ENCODE results near the gene SLC51A.
"Not testable (repeated sequence)": the region's sequence is repeated elsewhere in the genome, so short reads cannot be mapped to it uniquely, and the experiment has no call there.

The SLC51A gene

DNA sequence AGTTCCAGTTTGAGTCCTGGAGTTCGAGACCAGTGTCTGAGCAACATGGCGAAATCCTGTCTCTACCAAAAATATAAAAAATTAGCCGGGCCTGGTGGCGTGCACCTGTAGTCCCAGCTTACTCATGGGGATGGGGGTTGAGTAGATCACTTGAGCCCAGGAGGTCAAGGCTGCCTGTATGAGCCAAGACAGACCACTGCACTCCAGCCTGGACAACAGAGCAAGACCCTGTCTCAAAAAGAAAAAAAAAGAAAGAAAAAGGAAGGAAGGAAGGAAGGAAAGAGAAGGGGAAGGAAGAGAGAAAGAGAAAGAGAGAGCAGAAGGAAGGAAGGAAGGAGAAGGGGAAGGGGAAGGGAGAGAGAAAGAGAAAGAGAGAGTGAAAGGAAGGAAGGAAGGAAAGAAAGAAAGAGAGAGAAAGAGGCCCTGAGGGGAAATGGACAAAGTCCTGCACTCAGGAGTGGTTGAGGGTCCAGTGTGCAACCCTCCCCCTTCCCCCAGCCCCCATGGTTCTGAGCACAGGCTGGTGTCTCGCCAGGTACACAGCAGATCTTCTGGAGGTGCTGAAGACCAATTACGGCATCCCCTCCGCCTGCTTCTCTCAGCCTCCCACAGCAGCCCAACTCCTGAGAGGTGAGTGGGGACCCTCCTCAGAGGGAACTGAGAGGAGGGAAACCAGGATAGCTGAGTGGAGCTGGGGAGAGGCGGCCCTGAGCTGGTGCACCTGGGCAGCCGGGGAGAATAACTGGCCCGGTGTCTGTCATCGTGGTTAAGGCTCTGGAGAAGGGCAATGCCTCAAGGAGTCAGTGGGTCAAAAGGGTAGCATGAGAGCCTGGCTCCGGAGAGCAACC lies 1.2 kb downstream of the SLC51A start:
- DNase-seq = no peak

DNA sequence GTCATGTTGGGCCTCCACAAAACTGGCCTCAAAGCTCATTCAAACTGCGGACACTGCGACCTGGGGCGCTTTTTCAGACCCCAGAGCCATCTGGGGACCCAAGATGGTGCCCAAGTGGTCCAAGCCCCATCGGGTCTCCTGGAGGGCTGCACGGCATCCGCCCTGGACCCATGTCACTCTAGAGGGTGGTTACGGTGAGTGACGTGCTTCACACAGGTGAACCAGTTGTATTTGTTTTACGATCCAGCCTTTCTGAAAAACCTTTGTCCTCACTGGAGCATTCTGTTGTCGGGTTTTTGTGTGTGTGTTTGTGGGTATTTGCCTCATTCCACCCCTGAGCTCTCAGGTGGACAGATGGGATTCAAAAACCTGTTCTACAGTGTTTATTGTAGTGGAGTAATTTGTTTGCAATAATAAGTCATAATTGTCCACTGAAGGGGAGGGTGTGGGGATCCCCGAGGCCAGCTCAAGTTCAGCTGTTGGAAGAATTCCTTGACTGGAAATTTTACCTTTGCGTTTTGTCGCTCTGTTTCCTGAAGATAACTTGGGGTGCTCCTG lies 1.9 kb downstream of the SLC51A start:
- DNase-seq = no peak

DNA sequence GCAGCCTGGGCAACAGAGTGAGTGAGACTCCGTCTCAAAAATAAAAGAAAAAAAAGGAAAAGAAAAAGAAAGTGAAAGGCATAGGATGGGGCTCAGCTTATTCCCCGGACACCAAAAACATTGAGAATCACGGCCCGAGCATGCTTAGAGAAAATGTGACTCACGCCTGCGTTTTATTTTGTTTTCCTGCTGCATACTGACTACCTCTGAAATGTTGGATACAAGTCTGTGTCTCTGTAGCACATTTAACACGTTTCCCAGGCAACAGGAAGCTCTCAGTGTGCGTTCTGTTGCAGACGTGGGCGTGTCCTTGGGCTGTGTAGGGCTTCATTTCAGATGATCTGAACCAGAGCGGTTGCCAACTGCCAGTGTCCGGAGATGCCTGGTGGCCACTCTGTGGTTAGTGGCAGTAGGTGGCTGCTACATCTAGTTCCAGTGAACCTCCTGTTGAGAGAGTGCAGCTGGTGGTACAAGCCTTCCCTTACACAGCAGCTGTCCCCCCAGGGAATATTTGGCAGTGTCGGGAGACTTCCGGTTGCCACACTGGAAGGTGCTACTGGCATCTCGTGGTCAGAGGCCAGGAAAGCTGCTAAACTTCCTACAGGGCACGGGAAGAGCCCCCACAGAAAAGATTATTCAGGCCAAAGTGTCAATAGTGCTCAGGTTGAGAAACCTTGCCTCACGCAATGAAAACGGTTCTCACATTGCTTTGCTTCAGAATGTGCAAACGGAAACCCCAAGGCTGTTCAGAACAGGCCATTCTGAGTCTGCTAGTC lies 3.0 kb downstream of the SLC51A start:
- peak; percentile 77 for DNase-seq

DNA sequence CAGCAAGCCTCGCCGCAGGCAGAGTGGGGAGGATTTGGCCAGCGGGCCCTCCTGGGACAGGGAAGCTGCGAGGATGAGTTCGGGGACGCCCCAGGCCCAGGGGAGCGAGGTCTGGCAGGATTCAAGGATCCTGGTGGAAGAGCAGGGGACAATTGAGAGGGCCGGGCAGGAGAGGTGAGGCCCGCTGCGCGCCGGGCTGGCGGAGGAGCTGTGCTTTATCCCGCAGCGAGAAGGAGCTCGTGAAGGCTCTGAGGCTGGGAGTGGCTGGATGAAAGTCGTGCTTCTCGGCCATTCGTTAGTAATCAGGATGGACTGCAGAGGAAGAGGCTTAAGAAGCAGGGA lies 3.6 kb downstream of the SLC51A start:
- no peak for DNase-seq

DNA sequence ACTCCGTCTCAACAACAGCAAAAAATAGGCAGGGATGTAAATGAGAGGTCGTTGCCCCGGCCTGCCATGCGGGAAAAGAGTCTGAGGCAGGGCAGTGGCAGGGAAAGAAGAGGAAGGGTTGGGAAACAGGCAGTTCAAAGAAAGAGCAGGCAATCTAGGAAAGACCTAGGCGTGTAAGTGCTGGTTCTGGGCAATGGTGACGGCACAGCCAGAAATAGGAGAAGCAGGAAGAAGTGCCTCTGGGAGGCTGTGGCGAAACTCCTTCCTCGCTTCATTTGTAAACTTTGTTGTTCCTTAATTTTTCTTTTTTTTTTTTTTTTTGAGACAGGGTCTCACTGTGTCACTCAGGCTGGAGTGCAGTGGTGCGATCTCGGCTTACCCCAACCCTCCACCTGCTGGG lies 4.3 kb downstream of the SLC51A start:
- no peak for DNase-seq

DNA sequence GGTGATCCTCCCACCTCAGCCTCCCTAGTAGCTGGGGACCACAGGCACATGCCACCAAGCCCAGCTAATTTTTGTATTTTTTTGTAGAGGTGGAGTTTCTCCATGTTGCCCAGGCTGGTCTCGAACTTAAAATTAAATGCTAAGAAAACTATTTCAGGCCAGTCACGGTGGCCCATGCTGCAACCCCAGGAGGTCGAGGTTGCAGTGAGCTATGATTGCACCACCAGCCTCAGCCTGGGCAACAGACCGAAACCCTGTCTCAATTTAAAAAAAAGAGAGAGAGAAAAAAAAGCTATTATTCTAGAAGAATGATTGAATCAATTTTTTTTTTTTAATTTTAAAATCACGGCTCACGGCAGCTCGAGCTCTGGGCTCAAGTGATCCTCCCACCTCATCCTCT lies 4.7 kb downstream of the SLC51A start:
- DNase-seq = no peak

DNA sequence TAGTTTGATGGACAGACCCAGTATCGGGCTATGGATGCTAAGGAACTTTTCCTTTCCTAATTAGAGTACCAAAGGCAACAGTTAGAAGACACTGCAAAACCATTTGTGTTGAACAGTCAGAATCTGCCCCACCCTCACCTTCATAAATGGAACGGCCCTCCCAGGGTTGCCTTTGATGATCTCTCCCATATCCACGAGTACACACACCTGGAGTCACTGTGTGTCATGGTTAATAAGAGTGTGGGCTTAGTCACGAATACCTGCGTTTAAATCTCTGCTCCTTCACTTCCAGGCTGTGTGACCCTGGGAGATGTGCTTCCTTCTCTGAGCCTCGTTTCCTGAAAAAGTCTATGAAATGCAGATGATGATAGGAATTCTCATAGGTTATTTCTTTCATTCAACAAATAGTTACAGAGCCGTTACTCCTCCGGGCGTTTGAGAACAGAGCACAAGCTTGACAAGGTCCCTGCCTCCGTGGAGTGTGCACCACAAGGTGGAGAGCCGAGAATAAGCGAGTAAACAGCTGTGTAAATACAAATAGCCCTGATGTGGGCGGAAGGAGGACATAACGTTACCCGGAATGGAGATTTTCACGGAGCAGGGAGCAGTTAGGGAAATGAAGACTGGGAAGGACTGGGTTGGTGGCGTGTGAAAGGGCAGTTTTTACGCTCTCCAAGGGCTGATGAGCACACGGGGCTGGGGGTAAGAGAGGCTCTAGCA lies 6.7 kb downstream of the SLC51A start:
- DNase-seq = no peak

DNA sequence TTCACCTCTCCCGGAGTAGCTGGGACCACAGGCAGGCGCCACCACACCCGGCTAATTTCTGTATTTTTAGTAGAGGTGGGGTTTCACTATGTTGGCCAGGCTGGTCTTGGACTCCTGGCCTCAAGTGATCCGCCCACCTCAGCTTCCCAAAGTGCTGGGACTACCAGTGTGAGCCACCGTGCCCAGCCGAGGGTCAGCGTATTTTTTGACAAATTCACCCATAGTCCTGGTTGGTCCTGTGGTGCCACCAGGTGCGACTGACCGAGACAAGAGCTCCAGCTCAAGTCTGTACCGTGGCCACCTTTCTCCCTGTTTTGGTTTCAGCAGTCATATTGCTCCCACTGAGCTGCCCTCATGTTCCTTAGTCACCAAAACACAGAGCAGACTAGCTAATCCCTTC lies 8.8 kb downstream of the SLC51A start:
- no peak for DNase-seq

DNA sequence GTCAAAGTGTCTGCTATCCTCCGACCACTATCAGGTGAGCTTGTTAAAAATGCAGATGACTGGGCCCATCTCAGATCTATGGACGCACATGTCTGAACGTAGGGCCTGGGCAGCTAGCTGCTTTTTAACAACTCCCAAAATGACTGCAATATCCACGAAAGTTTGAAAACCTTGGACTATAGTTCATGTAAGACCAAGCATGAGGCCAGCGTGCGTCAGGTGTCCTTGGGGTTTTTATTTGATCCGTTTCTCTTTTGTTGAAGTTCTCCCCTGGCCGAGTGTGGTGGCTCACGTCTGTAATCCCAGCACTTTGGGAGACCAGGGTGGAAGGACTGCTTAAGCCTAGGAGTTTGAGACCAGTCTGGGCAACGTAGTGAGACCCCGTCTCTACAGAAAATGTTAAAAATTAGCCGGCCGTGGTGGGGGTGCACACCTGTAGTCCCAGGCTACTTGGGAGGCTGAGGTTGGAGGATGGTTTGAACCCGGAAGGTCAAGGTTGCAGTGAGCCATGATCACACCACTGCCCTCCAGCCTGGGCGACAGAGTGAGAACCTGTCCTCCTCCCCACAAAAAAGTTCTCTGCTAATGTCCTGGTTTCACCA lies 9.5 kb downstream of the SLC51A start:
- no peak for DNase-seq

DNA sequence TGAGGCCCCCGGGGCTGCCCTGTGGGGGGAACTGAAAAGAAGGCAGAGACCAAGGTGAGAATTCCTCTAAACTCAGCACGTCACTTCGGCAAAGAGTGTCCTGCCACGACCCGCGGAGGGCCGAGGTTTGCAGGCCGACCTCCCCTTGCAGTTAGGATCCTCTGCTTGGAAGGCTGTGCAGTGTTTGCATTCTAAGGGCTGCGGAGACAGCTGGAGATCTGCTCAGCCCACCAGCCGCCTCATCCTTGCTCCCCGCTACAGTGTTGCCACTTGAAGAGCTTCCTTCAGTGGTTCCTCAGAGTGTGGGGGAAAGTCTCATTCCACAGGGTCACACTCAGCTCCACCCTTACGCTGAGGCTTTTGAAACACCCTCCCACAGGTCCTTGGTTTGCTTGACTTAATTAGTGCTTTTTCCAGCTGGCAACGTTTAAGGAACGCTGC lies 10.8 kb downstream of the SLC51A start:
- DNase-seq = no peak

DNA sequence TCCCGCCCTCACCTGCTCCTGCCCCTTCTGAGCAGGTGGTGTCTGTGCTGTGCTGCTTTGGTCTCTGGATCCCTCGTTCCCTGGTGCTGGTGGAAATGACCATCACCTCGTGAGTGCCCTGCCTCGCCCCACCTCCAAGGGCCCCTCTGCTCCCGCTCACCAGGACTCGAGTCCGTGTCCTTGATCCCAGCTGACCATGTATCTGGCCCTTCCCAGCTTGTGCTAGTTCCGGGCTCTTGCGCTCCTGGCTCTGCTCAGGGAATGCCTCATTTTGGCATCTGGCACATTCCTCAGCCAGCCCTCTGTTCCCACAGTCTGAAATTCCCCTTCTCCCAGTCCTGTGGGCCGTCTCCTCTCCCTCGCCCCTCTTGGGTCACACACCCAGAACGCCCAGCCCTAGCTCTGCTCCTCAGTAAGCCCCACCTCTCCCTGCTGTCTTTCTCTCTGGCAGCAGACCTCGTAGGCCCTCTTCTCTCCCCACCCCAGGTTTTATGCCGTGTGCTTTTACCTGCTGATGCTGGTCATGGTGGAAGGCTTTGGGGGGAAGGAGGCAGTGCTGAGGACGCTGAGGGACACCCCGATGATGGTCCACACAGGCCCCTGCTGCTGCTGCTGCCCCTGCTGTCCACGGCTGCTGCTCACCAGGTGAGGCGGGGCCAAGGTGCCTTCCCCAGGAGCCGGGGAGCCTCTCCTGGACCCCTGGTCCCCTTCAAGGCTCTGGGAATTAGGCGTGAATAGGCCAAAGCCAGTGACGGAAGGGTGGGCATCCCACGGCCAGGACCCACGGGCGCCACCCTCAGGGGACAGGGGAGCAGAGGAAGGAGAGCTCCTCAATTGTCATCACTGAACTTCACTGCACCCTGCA lies 11.5 kb downstream of the SLC51A start:
- DNase-seq = no peak

DNA sequence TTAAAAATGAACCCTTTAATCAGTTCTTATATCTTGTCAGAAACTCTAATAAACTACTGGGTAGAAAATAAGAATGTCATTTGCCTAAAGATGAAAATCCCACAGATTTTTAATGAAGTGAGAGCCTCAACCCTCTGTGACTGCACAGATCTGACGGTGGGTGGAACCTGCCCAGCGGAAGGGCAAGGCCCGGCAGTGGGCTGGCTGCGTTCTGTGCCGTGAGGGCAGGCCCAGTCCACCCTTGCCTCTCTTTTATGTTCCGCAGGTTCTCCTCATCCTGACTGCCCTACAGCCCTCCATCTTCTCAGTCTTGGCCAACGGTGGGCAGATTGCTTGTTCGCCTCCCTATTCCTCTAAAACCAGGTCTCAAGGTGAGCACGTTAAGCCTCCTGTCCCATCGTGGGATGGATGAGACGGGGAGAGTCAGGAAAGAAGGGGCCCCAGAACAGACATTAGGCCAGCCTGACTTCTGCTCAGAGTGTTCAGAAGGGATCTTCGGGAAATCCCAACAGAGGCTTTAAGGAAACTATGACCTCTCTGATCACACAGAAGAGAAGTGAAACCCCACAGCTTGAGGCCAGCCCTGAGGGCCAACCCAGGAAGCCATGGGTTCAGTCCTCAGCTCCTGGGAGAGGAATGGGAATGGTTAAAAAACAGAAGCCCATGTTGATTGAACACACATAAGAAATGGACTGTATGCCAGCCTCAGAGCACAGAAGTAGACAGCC lies 16.0 kb downstream of the SLC51A start:
- no peak for DNase-seq

DNA sequence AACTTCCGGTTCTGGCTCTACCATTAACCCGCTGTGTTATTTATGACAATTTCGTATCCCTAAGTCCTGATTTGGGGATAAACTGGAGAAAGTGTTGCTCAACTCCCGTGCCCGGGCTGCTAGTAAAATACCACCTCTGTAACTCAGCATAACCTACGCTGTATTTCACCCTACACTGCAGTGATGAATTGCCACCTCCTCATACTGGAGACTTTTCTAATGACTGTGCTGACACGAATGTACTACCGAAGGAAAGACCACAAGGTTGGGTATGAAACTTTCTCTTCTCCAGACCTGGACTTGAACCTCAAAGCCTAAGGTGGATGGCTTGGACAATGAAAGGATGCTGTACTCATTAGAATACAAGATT lies 16.5 kb downstream of the SLC51A start:
- no peak for DNase-seq

DNA sequence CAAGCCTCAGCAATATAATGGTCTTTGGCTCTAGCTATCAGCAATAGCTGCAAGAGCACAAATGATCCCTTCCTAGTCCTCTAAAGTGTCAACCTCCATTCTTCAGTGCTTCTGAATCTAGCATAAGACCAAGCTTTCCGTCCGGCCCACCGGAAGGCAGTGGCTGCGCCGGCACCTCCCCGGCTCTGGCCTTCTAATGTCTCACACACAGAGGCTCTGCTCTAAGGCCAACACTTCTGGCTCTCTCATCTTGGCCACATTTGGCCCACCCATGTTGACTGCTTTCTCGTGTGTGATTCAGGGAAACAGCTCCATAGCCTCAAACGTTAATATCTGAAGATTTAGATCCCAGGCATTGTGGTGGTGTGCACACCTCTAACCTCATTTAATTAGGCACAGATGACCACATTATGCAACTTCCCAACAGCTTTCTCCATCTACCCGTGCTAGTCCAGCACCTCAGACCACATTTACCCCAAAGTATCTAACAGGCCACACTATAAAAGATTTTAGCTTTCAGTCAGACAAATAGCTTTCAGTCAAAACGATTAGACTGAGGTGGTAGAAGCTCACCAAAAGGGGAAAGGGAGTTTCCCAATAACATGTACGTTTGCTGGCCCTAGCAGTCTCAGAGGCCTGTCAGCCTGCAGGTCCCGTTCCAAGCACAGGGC lies 19.3 kb downstream of the SLC51A start:
- DNase-seq = no peak

DNA sequence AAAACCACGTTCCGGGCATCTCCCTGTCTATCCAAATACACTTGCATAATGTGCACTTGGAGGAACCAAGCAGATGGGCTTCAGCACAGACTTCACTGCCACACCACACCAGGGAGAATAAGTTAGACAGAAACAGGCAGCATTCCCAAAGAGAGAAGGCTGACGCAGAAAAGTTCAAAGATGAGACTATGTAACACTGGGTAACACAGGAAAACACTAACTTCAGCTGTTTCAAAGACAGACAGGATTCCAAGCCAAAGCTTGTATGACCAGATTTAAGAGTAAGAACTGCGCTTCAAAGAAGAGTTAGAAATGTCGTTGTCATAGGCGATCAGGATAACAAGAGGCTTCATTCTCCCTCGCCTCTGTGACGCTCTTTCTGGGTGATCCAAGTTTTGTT lies 19.9 kb downstream of the SLC51A start:
- no peak for DNase-seq

DNA sequence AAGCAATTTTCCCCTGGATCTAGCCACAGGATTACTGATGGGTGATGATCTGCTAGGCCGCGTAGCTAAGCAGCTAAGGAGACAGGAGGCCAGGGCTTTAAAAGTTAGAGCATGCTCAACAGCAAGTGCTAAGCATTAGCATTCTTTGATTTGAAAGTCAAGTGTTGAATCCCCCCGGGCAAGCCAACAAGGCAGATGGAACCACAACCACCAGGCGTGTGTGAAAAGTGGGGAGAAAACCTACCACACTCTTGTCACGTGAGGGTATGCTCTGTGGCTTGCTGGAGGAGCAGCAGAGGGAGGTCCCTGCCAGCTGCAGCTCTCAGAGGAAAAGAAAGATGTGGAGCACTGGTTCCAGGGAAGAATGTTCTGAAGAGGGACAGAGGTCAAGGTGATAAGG lies 20.9 kb downstream of the SLC51A start:
- no peak for DNase-seq

DNA sequence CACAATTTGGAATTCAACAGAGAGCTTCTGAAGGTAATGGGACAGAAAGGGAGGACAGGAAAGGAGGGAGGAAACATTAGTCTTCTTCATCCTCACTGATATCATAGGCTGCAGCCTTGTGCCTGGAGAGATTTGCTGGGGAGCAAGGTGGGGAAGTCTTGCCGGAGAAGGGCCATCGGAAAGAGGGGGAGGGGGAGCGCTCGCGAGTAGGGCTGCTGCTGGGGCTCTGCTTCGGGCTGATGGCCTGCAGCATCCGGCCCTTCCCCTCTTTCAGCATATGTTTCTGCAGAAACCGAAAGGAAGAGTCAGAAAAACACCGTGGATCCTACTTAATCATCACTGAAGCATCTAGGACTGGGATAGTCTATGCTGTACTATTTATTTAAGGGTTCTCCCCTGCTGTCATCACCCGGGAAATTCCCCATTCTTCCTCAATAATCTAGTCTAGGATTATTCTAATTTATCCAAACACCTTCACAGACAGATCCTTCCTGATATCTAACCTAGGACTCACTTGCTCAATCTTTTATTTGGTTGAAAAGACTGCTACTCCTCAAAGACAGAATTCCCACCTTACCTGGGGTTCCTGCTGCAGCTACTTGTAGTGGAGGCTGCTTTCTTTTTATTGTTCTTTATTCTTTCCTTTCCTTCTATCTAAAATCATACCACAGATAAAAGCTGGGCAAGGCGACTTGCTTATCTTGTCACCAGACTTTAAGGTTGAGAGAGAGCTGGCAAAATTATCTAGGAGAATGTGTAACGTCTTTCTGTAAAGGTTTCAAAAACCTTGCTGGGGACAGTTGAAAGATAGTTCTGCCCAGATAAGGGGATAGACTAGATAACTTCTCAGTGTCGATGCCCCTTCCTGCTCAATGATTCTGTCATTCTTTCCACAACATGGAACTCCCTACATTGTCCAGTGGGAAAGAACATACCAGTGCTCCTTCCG lies 22.6 kb downstream of the SLC51A start:
- no peak for DNase-seq

DNA sequence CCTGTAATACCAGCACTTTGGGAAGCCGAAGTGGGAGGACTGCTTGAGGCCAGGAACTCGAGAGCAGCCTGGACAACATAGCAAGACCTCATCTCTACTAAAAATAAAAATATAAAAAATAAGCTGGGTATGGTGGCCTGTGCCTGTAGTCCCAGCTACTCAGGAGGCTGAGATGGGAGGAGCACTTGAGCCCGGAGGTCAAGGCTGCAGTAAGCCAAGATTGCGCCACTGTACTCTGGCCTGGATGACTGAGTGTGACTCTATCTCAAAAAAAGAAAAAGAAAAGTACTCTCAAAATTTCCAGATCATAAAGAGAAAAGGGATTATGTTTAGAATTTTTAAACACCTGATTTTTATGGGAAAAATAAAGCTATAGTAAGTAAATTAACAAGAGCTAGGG lies 24.1 kb downstream of the SLC51A start:
- DNase-seq = no peak

DNA sequence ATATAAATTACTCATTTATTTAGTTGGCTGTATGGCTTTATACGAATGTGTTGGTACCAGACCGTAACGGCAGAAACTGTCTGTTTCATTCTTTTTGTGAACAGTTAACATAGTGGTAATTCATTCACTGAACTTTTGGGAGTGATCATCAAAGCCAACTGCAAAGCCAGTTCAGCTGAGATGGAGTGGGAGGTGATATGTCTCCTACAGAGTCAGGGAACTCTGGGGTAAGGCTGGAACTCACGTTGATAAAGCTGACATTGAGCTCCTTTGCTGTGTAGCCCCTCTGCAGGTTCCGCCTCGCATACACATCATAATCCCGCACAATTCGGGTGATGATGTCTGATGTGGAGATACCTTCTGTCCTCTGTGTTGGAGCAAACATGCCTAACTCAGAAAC lies 25.4 kb downstream of the SLC51A start:
- no peak for DNase-seq

DNA sequence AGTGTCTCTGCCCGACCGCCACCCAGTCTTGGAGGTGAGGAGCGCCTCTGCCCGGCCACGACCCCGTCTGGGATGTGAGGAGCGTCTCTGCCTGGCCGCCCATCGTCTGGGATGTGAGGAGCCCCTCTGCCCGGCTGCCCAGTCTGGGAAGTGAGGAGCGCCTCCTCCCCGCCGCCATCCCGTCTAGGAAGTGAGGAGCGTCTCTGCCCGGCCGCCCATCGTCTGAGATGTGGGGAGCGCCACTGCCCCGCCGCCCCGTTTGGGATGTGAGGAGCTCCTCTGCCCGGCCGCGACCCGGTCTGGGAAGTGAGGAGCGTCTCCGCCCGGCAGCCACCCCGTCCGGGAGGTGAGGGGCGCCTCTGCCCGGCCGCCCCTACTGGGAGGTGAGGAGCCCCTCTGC lies 27.8 kb downstream of the SLC51A start:
- not testable (repeated sequence) for DNase-seq
